HEK293 (cell line): ENCODE measurements around the gene TXNRD2.

ENCODE experiments used
- CTCF ChIA-PET: fragments of 350-600 bp; formaldehyde crosslinking; extraction: SDS; loops from one replicate; lab custom pipeline; 2021; ENCODE audit warnings: antibody characterized with exemption; lab: Yijun Ruan, JAX
- POLR2A ChIA-PET: fragments of 300-600 bp; formaldehyde crosslinking; extraction: SDS; loops from one replicate; lab custom pipeline; 2020; ENCODE audit warnings: antibody characterized with exemption, inconsistent platforms; lab: Yijun Ruan, JAX
- H3K27ac ChIP-seq: fragments of 200-500 bp; sonication (Bioruptor generic); 2 replicates; pipeline ENCODE4 v1.5.1; 2014; ENCODE audit warnings: low read depth, low read length, control low read depth, inconsistent platforms; ENCODE audit errors: extremely low read depth
- H3K36me3 ChIP-seq, 2 experiments: fragments of 200-500 bp in 1 of 2; sonication (Bioruptor generic) in 1 of 2; 1 replicate in 1 of 2; 2 replicates in 1 of 2; pipeline ENCODE4 v1.5.1; 2014 to 2017; ENCODE audit warnings: inconsistent platforms in 2 of 2, low read length in 2 of 2; ENCODE audit not compliant: control insufficient read depth in 2 of 2, insufficient read depth in 1 of 2
- H3K4me1 ChIP-seq: fragments of 200-500 bp; sonication (Bioruptor generic); 2 replicates; pipeline ENCODE4 v1.5.1; 2014; ENCODE audit warnings: mild to moderate bottlenecking, low read length, inconsistent platforms; ENCODE audit not compliant: control insufficient read depth, insufficient read depth
- H3K4me3 ChIP-seq: 2 replicates; pipeline ENCODE4 v1.5.1; 2011; ENCODE audit warnings: low read depth, mild to moderate bottlenecking, control low read depth, low read length, moderate library complexity
- H3K9me3 ChIP-seq: fragments of 200-500 bp; sonication (Bioruptor generic); 2 replicates; pipeline ENCODE4 v1.5.1; 2014; ENCODE audit warnings: low read depth, low read length, inconsistent platforms; ENCODE audit not compliant: control insufficient read depth, insufficient read depth
- BCL11A ChIP-seq: fragments of 450-650 bp; formaldehyde crosslinking; IDR thresholded peaks from 2 replicates; pipeline ENCODE4 v1.5.1; 2016; ENCODE audit warnings: low read depth, missing biosample characterization, missing genetic modification characterization
- BCL11B ChIP-seq: fragments of 450-650 bp; formaldehyde crosslinking; IDR thresholded peaks from 2 replicates; pipeline ENCODE4 v1.5.1; 2016; ENCODE audit warnings: low read depth, missing biosample characterization, missing genetic modification characterization
- GLI2 ChIP-seq: fragments of 450-650 bp; formaldehyde crosslinking; IDR thresholded peaks from 2 replicates; pipeline ENCODE4; 2017; ENCODE audit warnings: missing biosample characterization, missing genetic modification characterization, low read depth, borderline replicate concordance
- HIC1 ChIP-seq: fragments of 450-650 bp; formaldehyde crosslinking; IDR thresholded peaks from 2 replicates; pipeline ENCODE4 v1.5.1; 2016; ENCODE audit warnings: missing biosample characterization, missing genetic modification characterization
- KLF1 ChIP-seq: fragments of 450-650 bp; formaldehyde crosslinking; IDR thresholded peaks from 2 replicates; pipeline ENCODE4 v1.5.1; 2016; ENCODE audit warnings: missing biosample characterization, missing genetic modification characterization
- MEIS1 ChIP-seq: sonication (generic); formaldehyde crosslinking; IDR thresholded peaks from 2 replicates; pipeline ENCODE4 v1.8.1; 2022; ENCODE audit warnings: missing genetic modification reagents, mild to moderate bottlenecking, borderline replicate concordance
- TRIM28 ChIP-seq: IDR thresholded peaks from 2 replicates; pipeline ENCODE4 v1.6.1; 2011; ENCODE audit warnings: low read length, control low read depth, borderline replicate concordance
- ZNF2 ChIP-seq: fragments of 450-650 bp; formaldehyde crosslinking; IDR thresholded peaks from 2 replicates; pipeline ENCODE4 v1.5.1; 2016; ENCODE audit warnings: missing biosample characterization, missing genetic modification characterization
- ZNF248 ChIP-seq: fragments of 450-650 bp; formaldehyde crosslinking; IDR thresholded peaks from 2 replicates; pipeline ENCODE4 v1.5.1; 2017; ENCODE audit warnings: missing biosample characterization, missing genetic modification characterization
- ZNF416 ChIP-seq: fragments of 450-650 bp; formaldehyde crosslinking; IDR thresholded peaks from 2 replicates; pipeline ENCODE4 v1.5.1; 2016; ENCODE audit warnings: missing biosample characterization, missing genetic modification characterization
- ZNF530 ChIP-seq: fragments of 450-650 bp; formaldehyde crosslinking; IDR thresholded peaks from 2 replicates; pipeline ENCODE4 v1.5.1; 2016; ENCODE audit warnings: low read depth, missing biosample characterization, missing genetic modification characterization
- ZNF626 ChIP-seq: fragments of 450-650 bp; sonication (Bioruptor Pico); formaldehyde crosslinking; IDR thresholded peaks from 2 replicates; pipeline ENCODE4 v1.5.1; 2018; ENCODE audit warnings: missing biosample characterization, missing genetic modification characterization, inconsistent platforms
- ZNF776 ChIP-seq: fragments of 450-650 bp; formaldehyde crosslinking; IDR thresholded peaks from 2 replicates; pipeline ENCODE4 v1.5.0; 2017; ENCODE audit warnings: missing biosample characterization, missing genetic modification characterization, borderline replicate concordance
- ZSCAN18 ChIP-seq: fragments of 450-650 bp; formaldehyde crosslinking; IDR thresholded peaks from 2 replicates; pipeline ENCODE4 v1.5.1; 2016; ENCODE audit warnings: missing biosample characterization, missing genetic modification characterization
- TF ChIP-seq, protein P1 (sequence below): fragments of 450-650 bp; IDR thresholded peaks from 2 replicates; pipeline ENCODE4 v1.5.1; 2018; ENCODE audit warnings: missing biosample characterization, missing genetic modification characterization
- TF ChIP-seq, protein P2 (sequence below): fragments of 450-650 bp; formaldehyde crosslinking; IDR thresholded peaks from 2 replicates; pipeline ENCODE4 v1.5.1; 2016; ENCODE audit warnings: missing biosample characterization, missing genetic modification characterization
- TF ChIP-seq, protein P3 (sequence below): fragments of 450-650 bp; formaldehyde crosslinking; IDR thresholded peaks from 2 replicates; pipeline ENCODE4 v1.5.0; 2017; ENCODE audit warnings: missing biosample characterization, missing genetic modification characterization, borderline replicate concordance

The TXNRD2 gene

GRCh38 chr22:19879246-19879570 is 62.4 kb downstream of the TXNRD2 start:
- no peak overlapping the region for H3K4me3 ChIP-seq
- CTCF ChIA-PET: interaction anchor here (0.5 kb wide), 1 partner anchor 16 kb away, joined by 3 read pairs; no protein-coding TSS in a partner anchor
- peaks cover 29% of the 10 kb centered on the region for H3K4me1 ChIP-seq
- no peaks in the 10 kb centered on the region for H3K36me3 ChIP-seq
- POLR2A ChIA-PET: interaction anchor here (0.7 to 1.4 kb wide), 2 partner anchors 25 to 27 kb away, joined by 3 to 4 read pairs; no protein-coding TSS in a partner anchor
- TF ChIP-seq ZNF530 (tag by site-specific recombination) (no peak), HIC1 (tag by site-specific recombination) (no peak), ZNF416 (no peak)
- H3K27ac ChIP-seq: no peak overlapping the region
- no peaks in the 10 kb centered on the region for H3K9me3 ChIP-seq

DNA sequence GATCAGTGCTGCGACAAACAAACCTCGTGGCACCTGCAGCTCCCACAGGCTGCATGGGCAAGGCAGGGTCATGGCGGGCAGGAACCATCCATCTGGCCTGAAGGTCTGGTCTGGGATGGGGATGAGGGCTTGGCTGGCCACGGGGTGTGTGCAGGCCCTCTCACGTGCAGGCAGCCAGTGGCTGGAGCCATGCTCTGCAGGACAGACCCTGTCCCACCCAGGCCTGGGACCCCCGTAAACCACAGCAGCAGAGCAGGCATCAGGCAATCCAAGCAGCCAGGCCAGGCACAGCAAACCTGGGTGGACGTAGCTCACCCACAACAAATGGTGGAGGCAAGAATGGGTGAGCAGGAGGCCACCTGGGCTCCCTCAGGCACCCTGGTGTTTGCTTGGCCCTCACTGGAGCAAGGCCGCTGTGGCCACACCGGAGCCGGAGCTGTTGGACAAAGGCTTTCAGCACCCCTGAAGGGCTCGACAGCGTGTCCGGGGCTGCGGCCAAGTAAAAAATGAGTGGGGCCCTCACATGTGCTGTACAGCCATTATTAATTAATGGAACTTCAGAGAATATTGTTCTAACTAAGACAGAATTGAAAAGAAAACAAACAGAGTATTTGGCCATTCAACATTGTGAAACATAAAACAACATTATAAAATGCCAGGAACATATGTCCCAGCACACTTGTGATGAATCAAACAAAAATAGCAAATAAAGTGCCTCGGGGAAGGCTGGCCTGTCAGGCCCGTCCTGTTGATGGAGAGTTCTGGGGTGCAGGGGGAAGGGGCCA is 63.0 kb downstream of the TXNRD2 start:
- ChIA-PET POLR2A (interaction anchor here (0.7 to 1.4 kb wide), 2 partner anchors 24 to 27 kb away, joined by 3 to 4 read pairs; no protein-coding TSS in a partner anchor), CTCF (interaction anchor here (0.5 kb wide), 1 partner anchor 16 kb away, joined by 3 read pairs; no protein-coding TSS in a partner anchor)
- Histone ChIP-seq H3K27ac (no peak overlapping the region), H3K36me3 (no peaks in the 10 kb centered on the region), H3K9me3 (no peaks in the 10 kb centered on the region), H3K4me1 (peaks cover 29% of the 10 kb centered on the region), H3K4me3 (no peak overlapping the region)
- no peak for TF ChIP-seq MEIS1 (CRISPR knock-in tag)
- no peak for TF ChIP-seq ZNF626 (tag by site-specific recombination)
- TF ChIP-seq, protein P1, sequence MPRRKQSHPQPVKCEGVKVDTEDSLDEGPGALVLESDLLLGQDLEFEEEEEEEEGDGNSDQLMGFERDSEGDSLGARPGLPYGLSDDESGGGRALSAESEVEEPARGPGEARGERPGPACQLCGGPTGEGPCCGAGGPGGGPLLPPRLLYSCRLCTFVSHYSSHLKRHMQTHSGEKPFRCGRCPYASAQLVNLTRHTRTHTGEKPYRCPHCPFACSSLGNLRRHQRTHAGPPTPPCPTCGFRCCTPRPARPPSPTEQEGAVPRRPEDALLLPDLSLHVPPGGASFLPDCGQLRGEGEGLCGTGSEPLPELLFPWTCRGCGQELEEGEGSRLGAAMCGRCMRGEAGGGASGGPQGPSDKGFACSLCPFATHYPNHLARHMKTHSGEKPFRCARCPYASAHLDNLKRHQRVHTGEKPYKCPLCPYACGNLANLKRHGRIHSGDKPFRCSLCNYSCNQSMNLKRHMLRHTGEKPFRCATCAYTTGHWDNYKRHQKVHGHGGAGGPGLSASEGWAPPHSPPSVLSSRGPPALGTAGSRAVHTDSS (tag by site-specific recombination): no peak
- TF ChIP-seq TRIM28: no peak
- no peak for TF ChIP-seq ZNF776 (tag by site-specific recombination)
- TF ChIP-seq ZNF2 (tag by site-specific recombination): no peak
- TF ChIP-seq, protein P2, sequence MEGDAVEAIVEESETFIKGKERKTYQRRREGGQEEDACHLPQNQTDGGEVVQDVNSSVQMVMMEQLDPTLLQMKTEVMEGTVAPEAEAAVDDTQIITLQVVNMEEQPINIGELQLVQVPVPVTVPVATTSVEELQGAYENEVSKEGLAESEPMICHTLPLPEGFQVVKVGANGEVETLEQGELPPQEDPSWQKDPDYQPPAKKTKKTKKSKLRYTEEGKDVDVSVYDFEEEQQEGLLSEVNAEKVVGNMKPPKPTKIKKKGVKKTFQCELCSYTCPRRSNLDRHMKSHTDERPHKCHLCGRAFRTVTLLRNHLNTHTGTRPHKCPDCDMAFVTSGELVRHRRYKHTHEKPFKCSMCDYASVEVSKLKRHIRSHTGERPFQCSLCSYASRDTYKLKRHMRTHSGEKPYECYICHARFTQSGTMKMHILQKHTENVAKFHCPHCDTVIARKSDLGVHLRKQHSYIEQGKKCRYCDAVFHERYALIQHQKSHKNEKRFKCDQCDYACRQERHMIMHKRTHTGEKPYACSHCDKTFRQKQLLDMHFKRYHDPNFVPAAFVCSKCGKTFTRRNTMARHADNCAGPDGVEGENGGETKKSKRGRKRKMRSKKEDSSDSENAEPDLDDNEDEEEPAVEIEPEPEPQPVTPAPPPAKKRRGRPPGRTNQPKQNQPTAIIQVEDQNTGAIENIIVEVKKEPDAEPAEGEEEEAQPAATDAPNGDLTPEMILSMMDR (tag by site-specific recombination): no peak
- TF ChIP-seq GLI2 (tag by site-specific recombination): no peak

DNA sequence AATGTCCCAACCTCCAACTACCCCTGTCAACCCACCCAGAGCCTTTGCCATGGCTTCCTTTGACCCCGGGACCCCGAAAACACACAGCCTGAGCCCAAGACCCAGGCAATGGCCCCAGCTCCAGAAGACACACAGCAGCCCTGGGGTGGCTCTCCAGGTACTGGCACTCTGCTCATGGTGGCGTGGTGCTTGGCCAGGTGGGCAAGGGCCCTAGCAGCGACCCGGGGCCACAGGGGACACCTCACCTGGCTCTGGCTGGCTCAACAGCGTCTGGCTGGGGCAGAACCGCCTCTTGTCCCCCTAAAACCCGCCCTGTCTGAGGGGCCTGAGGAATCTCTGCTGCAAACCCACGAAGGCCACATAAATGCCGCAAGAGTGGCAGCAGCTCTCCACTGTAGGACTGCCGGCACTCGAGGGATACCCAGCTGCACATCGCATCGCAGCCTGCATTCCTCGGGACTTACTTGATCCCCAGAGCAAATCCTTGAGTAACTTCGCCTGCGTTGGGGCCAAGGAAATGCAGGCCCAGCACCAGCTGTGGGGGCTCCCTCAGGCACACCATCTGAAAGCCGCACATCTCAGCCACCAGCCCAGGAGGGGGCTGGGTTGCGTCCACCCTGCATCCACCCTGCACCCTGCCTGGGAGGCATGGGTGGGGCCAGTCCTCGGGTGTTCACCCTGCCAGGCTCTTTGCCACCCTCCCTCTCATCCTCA is 63.8 kb downstream of the TXNRD2 start:
- CTCF ChIA-PET: no interaction called here
- POLR2A ChIA-PET: interaction anchor here (1.4 kb wide), 1 partner anchor 23 kb away, joined by 4 read pairs; no protein-coding TSS in a partner anchor
- H3K27ac ChIP-seq: no peak overlapping the region
- H3K9me3 ChIP-seq: no peaks in the 10 kb centered on the region
- H3K4me1 ChIP-seq: peaks cover 29% of the 10 kb centered on the region
- H3K36me3 ChIP-seq: no peaks in the 10 kb centered on the region
- no peak overlapping the region for H3K4me3 ChIP-seq
- TF ChIP-seq BCL11B: 0 out of 2 replicates have a peak, but pooled peaks have one; percentile 4
- no peak for TF ChIP-seq ZSCAN18 (tag by site-specific recombination)
- TF ChIP-seq ZNF248: no peak
- peak; percentile 56; the same call in 1 of the 2 replicates for TF ChIP-seq KLF1 (tag by site-specific recombination)
- 0 out of 2 replicates have a peak, but pooled peaks have one; percentile 4 for TF ChIP-seq BCL11A
- TF ChIP-seq, protein P3, sequence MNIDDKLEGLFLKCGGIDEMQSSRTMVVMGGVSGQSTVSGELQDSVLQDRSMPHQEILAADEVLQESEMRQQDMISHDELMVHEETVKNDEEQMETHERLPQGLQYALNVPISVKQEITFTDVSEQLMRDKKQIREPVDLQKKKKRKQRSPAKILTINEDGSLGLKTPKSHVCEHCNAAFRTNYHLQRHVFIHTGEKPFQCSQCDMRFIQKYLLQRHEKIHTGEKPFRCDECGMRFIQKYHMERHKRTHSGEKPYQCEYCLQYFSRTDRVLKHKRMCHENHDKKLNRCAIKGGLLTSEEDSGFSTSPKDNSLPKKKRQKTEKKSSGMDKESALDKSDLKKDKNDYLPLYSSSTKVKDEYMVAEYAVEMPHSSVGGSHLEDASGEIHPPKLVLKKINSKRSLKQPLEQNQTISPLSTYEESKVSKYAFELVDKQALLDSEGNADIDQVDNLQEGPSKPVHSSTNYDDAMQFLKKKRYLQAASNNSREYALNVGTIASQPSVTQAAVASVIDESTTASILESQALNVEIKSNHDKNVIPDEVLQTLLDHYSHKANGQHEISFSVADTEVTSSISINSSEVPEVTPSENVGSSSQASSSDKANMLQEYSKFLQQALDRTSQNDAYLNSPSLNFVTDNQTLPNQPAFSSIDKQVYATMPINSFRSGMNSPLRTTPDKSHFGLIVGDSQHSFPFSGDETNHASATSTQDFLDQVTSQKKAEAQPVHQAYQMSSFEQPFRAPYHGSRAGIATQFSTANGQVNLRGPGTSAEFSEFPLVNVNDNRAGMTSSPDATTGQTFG (tag by site-specific recombination): no peak
